Measurements from ENCODE around the gene CIRBP.
A peak's percentile ranks its signal among the peaks of the same experiment; 100 is the strongest.

Gene CIRBP

DNA sequence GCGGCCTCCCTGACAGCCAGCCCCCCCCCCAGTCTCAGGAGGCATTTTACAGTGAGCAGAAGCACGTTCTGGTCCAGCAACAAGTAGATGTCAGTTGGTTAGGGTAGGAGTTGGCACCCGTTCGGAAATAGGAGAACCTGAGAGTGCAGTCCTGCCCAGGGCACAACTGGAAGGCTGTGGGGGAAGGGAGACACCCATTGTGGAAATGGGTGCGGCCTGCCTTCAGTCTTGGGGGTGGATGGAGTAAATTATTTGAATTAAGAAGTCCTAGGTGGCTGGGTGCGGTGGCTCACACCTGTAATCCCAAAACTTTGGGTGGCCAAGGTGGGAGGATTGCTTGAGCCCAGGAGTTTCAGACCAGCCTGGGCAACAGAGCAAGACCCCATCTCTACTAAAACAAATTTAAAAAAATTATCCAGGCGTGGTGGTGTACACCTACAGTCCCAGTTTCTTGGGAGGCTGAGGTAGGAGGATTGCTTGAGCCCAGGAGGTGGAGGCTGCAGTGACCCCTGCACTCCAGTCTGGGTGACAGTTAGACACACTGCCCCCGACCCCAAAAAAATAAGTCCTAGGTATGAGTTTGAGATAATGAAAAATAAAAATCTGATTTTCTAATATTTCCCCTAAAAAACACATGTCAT lies 1.2 kb downstream of the CIRBP start:
- Histone ChIP-seq H3K9me2 (replicated peaks; ENCODE audit: control insufficient read depth, low read length) (no peaks in the 10 kb centered on the region), H3K27ac (ENCODE audit: low read depth, low read length) (peak overlapping the region; percentile 77), H3K4me3 (ENCODE audit: low read length) (peak overlapping the region; percentile 97), H4K20me1 (ENCODE audit: control insufficient read depth, insufficient read depth, low read depth, low read length) (peaks cover 19% of the 10 kb centered on the region), H3K36me3 (ENCODE audit: control insufficient read depth, low read length) (peaks cover 57% of the 10 kb centered on the region), H3K4me2 (ENCODE audit: low read length) (peak overlapping the region; percentile 99), H3K27me3 (ENCODE audit: control insufficient read depth, low read length) (no peaks in the 10 kb centered on the region; the same call in 1 of the 2 replicates), H3K9me3 (ENCODE audit: control insufficient read depth, insufficient read depth, low read length) (no peaks in the 10 kb centered on the region), H3K4me1 (ENCODE audit: control insufficient read depth, low read length) (peaks cover 81% of the 10 kb centered on the region), H3K79me2 (ENCODE audit: control insufficient read depth, low read length) (peaks cover 60% of the 10 kb centered on the region), H3F3A (ENCODE audit: control insufficient read depth, insufficient read depth) (peaks cover 58% of the 10 kb centered on the region)
- TF ChIP-seq, protein P1, sequence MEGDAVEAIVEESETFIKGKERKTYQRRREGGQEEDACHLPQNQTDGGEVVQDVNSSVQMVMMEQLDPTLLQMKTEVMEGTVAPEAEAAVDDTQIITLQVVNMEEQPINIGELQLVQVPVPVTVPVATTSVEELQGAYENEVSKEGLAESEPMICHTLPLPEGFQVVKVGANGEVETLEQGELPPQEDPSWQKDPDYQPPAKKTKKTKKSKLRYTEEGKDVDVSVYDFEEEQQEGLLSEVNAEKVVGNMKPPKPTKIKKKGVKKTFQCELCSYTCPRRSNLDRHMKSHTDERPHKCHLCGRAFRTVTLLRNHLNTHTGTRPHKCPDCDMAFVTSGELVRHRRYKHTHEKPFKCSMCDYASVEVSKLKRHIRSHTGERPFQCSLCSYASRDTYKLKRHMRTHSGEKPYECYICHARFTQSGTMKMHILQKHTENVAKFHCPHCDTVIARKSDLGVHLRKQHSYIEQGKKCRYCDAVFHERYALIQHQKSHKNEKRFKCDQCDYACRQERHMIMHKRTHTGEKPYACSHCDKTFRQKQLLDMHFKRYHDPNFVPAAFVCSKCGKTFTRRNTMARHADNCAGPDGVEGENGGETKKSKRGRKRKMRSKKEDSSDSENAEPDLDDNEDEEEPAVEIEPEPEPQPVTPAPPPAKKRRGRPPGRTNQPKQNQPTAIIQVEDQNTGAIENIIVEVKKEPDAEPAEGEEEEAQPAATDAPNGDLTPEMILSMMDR (IDR thresholded peaks at IDR 0.05; ENCODE audit: low read depth, low read length, poor library complexity, severe bottlenecking), result no peak
- no peak for TF ChIP-seq EZH2phosphoT487 (IDR thresholded peaks at IDR 0.05; ENCODE audit: borderline replicate concordance, low read length)

DNA sequence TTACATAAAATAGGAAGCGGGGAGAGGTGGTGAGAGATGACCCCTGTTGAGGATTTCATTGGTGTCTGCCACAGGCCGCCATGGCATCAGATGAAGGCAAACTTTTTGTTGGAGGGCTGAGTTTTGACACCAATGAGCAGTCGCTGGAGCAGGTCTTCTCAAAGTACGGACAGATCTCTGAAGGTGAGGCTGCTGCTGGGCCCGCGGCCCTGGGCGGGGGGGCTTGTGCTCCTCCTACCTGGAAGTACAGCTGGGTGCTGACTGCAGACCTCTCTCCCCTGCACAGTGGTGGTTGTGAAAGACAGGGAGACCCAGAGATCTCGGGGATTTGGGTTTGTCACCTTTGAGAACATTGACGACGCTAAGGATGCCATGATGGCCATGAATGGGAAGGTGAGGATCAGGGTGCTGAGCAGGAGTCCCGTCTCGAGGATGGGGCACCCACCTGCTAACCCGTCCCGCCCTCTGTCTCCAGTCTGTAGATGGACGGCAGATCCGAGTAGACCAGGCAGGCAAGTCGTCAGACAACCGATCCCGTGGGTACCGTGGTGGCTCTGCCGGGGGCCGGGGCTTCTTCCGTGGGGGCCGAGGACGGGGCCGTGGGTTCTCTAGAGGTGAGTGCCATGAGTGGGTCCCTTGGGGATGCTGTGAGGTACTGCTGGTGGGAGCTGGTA lies 1.9 kb downstream of the CIRBP start:
- Histone ChIP-seq H3K9me3 (ENCODE audit: control insufficient read depth, insufficient read depth, low read length) (no peaks in the 10 kb centered on the region), H3K4me3 (ENCODE audit: low read length) (peak overlapping the region; percentile 97), H3K4me2 (ENCODE audit: low read length) (peak overlapping the region; percentile 99), H3K9me2 (replicated peaks; ENCODE audit: control insufficient read depth, low read length) (no peaks in the 10 kb centered on the region), H3K36me3 (ENCODE audit: control insufficient read depth, low read length) (peaks cover 58% of the 10 kb centered on the region), H3K27ac (ENCODE audit: low read depth, low read length) (peak overlapping the region; percentile 77; the same call in 1 of the 2 replicates), H4K20me1 (ENCODE audit: control insufficient read depth, insufficient read depth, low read depth, low read length) (peaks cover 19% of the 10 kb centered on the region), H3K79me2 (ENCODE audit: control insufficient read depth, low read length) (peaks cover 62% of the 10 kb centered on the region), H3K27me3 (ENCODE audit: control insufficient read depth, low read length) (no peaks in the 10 kb centered on the region; the same call in 1 of the 2 replicates), H3K4me1 (ENCODE audit: control insufficient read depth, low read length) (peaks cover 76% of the 10 kb centered on the region), H3F3A (ENCODE audit: control insufficient read depth, insufficient read depth) (peaks cover 53% of the 10 kb centered on the region)
- TF ChIP-seq, protein P1 (IDR thresholded peaks at IDR 0.05; ENCODE audit: low read depth, low read length, poor library complexity, severe bottlenecking), result no peak
- TF ChIP-seq EZH2phosphoT487 (IDR thresholded peaks at IDR 0.05; ENCODE audit: borderline replicate concordance, low read length), result no peak

DNA sequence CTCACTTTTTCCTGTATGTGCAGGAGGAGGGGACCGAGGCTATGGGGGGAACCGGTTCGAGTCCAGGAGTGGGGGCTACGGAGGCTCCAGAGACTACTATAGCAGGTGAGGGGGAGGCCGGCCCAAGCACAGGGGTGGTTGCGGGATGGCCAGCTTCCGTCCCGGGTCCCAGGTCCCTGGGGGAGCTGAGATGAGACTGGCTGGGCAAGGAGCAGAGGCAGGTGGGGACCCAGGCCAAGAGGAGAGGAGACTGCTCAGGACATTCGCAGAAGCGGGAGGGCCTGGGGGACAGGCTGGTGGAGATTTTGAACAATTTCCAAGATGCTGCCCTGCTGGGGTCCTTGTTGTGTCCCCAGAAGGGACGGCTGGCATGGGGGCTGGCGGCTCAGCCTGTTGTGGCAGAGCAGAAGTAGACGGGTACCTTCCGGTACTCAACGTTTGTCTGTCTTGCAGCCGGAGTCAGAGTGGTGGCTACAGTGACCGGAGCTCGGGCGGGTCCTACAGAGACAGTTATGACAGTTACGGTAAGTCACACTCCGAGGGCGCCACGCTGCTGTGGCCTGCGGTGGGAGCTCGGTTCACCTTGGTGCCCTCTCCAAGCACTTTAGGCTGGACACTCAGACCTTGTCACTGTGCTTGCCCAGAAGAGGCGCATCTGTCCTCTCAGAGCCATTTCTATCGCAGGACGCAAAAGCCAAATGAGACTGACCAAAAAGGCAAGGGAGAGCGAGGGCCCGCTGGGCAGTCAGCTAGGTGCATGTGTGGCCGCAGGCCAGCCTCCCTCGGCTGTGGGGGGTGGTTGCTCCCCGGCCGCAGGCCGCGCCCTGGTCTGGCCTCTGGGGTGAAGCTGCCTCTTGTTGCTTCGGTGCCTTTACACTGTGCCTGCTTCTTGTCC lies 2.6 kb downstream of the CIRBP start:
- no peaks in the 10 kb centered on the region for H3K9me3 ChIP-seq (ENCODE audit: control insufficient read depth, insufficient read depth, low read length)
- no peaks in the 10 kb centered on the region for H3K9me2 ChIP-seq (replicated peaks; ENCODE audit: control insufficient read depth, low read length)
- H3K27me3 ChIP-seq (ENCODE audit: control insufficient read depth, low read length), result no peaks in the 10 kb centered on the region; the same call in 1 of the 2 replicates
- peaks cover 66% of the 10 kb centered on the region for H3K36me3 ChIP-seq (ENCODE audit: control insufficient read depth, low read length)
- no peak overlapping the region for H3K4me3 ChIP-seq (ENCODE audit: low read length)
- TF ChIP-seq EZH2phosphoT487 (IDR thresholded peaks at IDR 0.05; ENCODE audit: borderline replicate concordance, low read length), result no peak
- TF ChIP-seq, protein P1 (IDR thresholded peaks at IDR 0.05; ENCODE audit: low read depth, low read length, poor library complexity, severe bottlenecking), result no peak
- H4K20me1 ChIP-seq (ENCODE audit: control insufficient read depth, insufficient read depth, low read depth, low read length), result peaks cover 19% of the 10 kb centered on the region
- peaks cover 70% of the 10 kb centered on the region for H3K79me2 ChIP-seq (ENCODE audit: control insufficient read depth, low read length)
- peaks cover 52% of the 10 kb centered on the region for H3F3A ChIP-seq (ENCODE audit: control insufficient read depth, insufficient read depth)
- peak overlapping the region; percentile 99 for H3K4me2 ChIP-seq (ENCODE audit: low read length)
- H3K4me1 ChIP-seq (ENCODE audit: control insufficient read depth, low read length), result peaks cover 76% of the 10 kb centered on the region
- no peak overlapping the region for H3K27ac ChIP-seq (ENCODE audit: low read depth, low read length)

All from DOHH2 (cell line).